PC-3 (cell line): ENCODE results near the gene GRIA4.

Experiments used
- EZH2 ChIP-seq: fragments of 300-600 bp; sonication (generic); IDR thresholded peaks from one replicate; pipeline ENCODE4 v1.6.1; 2017; ENCODE audit warnings: antibody characterized with exemption, mild to moderate bottlenecking, low read length; ENCODE audit not compliant: unreplicated experiment
- EZH2phosphoT487 ChIP-seq: fragments of 300-600 bp; sonication (generic); IDR thresholded peaks from 2 replicates; pipeline ENCODE4 v1.6.1; 2018; ENCODE audit warnings: mild to moderate bottlenecking, antibody characterized with exemption, low read length, borderline replicate concordance
- TF ChIP-seq, protein P1 (sequence below): fragments of 300-600 bp; sonication (generic); conservative IDR thresholded peaks from 2 replicates; pipeline ENCODE4 v1.5.1; 2017; ENCODE audit warnings: antibody characterized with exemption, low read depth, mild to moderate bottlenecking, low read length

- TF ChIP-seq, protein P1, sequence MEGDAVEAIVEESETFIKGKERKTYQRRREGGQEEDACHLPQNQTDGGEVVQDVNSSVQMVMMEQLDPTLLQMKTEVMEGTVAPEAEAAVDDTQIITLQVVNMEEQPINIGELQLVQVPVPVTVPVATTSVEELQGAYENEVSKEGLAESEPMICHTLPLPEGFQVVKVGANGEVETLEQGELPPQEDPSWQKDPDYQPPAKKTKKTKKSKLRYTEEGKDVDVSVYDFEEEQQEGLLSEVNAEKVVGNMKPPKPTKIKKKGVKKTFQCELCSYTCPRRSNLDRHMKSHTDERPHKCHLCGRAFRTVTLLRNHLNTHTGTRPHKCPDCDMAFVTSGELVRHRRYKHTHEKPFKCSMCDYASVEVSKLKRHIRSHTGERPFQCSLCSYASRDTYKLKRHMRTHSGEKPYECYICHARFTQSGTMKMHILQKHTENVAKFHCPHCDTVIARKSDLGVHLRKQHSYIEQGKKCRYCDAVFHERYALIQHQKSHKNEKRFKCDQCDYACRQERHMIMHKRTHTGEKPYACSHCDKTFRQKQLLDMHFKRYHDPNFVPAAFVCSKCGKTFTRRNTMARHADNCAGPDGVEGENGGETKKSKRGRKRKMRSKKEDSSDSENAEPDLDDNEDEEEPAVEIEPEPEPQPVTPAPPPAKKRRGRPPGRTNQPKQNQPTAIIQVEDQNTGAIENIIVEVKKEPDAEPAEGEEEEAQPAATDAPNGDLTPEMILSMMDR: no peak
- TF ChIP-seq EZH2 (no peak), EZH2phosphoT487 (no peak)
Measured at GRCh38 chr11:105838668-105839384, 229.0 kb downstream of the GRIA4 start.
